Renal cortex interstitium (tissue), 15 donors: ENCODE measurements around the gene SULT2A1. TPM values are rescaled to one million over a fixed set of nuclear protein-coding genes. Genes with fewer than 3 reads are reported as not detected.
"Not testable (repeated sequence)": the region's sequence is repeated elsewhere in the genome, so short reads cannot be mapped to it uniquely, and the experiment has no call there.

ENCODE experiments used
- DNase-seq, 11 donors: peaks; one replicate each; pipeline ENCODE4 v3.0.0-alpha.2; 2013; ENCODE audit warnings: low read depth in 9 of 11, low spot score in 4 of 11; ENCODE audit errors: extremely low read depth in 1 of 11
- long read RNA-seq, 16 experiments: transcript quantifications; one replicate each; lab custom pipeline, GENCODE V29; 2026
- polyA plus RNA-seq, 3 donors: library from polyadenylated mRNA; unstranded; fragments of 120-200 nt; gene quantifications; one replicate each; pipeline ENCODE4 v1.2.1, GENCODE V29; 2013; ENCODE audit not compliant: insufficient read length in 3 of 3

SULT2A1 gene, protein sequence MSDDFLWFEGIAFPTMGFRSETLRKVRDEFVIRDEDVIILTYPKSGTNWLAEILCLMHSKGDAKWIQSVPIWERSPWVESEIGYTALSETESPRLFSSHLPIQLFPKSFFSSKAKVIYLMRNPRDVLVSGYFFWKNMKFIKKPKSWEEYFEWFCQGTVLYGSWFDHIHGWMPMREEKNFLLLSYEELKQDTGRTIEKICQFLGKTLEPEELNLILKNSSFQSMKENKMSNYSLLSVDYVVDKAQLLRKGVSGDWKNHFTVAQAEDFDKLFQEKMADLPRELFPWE
- under 1 TPM; 0.04 to 0.20 (median 0.12) TPM for polyA plus RNA-seq
- long read RNA-seq, donor 1, result 0 reads
- long read RNA-seq, donor 2, partial matches to known transcripts, result 0 of 2 reads
- long read RNA-seq, donor 2, other reads (novel, unspliced or antisense), result 0 of 2 reads
- long read RNA-seq, donor 3, result 0 reads
- long read RNA-seq, donor 4, result 0 reads
- long read RNA-seq, donor 5, result 0 reads
- long read RNA-seq, donor 6, result 0 reads
- long read RNA-seq, donor 7, result 0 reads
- long read RNA-seq, donor 8, result 0 reads
- long read RNA-seq, donor 9, result 0 reads
- long read RNA-seq, donor 10, result 0 reads
- long read RNA-seq, donor 11, result 0 reads
- long read RNA-seq, donor 12, result 0 reads
- long read RNA-seq, donor 13, result 0 reads
- long read RNA-seq, donor 14, result 0 reads
- long read RNA-seq, donor 15, result 0 reads
- long read RNA-seq, donor 16, result 0 reads

DNA sequence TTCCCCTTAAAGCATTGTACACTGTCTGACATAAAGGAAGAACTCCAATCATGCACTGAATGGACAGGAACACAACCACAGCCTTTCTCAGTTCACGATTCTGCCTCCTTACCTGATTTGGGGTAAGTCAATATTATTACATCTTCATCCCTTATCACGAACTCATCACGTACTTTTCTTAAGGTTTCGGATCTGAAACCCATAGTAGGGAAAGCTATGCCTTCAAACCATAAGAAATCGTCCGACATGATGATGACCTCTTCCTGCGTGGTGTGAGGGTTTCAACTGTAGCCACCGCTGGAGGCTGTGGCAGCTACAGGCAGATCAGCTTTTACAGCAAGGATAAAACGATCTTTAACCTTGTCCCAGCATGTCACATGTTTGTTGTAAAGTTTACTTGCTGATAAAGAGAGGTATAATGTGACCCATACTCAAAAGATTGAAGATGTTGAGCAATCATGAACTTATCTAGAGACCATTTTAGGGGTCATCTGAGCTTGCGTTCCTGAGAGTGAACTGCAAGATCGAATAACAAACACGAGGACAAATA, at the start of gene SULT2A1:
SULT2A1 (minus strand) TSS at position 306 of the 550 bp plus-strand sequence; CDS start at position 248, 58 bp downstream.
- DNase-seq, result no peak

DNA sequence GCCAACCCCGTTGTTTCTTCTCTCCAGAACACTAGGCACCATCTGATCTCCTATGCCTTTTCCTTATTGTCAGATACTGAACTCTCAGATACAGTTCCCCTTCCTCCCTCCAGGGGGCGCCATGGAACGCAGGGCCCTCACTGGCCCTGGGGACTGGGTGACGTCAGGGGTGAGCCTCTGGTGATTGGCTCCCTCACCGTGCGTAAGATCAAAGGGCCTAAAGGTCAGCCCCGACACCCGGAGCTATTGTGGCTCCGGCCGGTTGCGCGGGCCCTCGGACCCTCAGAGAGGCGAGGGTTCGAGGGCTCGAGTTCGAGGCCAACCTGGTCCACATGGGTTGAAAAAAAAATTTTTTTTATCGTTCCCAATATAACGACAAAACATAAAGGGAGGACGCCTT, 42.5 kb upstream of the SULT2A1 start:
- DNase-seq, result not testable (repeated sequence)

DNA sequence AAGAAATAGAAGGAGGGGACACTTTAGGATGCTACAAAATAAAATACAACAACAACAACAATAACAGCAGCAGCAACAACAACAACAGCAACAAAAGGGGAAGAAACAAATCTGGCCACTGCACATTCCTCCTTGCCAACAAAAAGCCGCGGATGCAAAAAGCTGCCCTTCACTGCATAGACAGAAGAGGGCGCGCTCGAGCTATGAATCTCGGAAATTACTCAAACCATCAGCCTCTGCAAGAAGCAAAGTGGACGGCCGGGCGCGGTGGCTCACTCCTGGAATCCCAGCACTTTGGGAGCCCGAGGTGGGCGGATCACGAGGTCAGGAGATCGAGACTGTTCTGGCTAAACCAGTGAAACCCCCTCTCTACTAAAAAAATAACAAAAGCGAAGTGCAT, 34.0 kb upstream of the SULT2A1 start:
- not testable (repeated sequence) for DNase-seq

DNA sequence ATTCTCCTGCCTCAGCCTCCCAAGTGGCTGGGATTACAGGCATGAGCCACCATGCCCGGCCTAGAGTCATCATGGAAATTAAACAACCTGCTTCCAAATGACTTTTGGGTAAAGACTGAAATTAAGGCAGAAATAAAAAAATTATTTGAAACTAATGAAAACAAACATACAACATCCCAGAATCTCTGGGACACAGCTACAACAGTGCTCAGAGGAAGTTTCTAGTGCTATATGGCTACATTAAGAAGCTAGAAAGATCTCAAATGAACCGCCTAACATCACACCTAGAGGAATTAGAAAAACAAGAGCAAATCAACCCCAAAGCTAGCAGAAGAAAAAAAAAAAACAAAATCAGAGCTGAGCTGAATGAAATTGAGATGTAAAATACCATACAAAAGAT, 24.1 kb upstream of the SULT2A1 start:
- not testable (repeated sequence) for DNase-seq

DNA sequence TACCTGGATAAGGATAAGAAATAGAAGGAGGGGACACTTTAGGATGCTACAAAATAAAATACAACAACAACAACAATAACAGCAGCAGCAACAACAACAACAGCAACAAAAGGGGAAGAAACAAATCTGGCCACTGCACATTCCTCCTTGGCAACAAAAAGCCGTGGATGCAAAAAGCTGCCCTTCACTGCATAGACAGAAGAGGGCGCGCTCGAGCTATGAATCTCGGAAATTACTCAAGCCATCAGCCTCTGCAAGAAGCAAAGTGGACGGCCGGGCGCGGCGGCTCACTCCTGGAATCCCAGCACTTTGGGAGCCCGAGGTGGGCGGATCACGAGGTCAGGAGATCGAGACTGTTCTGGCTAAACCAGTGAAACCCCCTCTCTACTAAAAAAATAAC, 23.2 kb upstream of the SULT2A1 start:
- DNase-seq, result not testable (repeated sequence)

DNA sequence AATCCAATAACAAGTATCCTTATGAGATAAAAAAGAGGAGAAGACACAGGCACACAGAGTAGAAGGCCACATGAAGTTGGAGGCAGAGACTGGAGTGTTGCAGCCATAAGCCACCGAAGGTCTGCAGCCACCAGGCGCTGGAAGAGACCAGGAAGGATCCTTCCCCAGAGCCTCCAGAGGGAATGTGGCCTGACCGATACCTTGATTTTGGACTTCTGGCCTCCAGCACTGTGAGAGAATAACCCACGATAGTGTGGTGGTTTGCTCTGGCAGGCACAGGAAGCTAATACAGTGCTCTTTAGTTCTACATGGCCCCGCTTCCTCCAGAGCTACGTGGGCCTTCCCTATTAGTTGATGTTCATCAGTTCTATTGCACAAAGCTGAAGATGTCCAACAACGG, 15.3 kb upstream of the SULT2A1 start:
- DNase-seq, result no peak

DNA sequence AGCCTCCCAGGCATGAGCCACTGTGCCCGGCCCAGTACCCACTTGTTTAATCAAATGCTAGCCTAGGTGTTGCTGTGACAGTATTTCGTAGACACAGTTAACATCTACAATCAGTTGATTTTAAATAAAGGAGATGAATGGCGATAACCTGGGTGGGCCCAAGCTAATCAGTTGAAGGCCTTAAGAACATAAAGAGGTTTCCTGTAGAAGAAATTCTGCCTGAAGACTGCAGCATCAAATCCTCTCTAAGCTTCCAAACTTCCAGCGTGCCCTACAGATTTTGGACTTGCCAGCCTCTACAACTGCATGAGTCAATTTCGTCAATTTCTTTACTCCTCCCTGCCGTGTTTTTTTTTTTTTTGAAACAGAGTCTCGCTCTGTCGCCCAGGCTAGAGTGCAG, 13.2 kb upstream of the SULT2A1 start:
- no peak for DNase-seq

DNA sequence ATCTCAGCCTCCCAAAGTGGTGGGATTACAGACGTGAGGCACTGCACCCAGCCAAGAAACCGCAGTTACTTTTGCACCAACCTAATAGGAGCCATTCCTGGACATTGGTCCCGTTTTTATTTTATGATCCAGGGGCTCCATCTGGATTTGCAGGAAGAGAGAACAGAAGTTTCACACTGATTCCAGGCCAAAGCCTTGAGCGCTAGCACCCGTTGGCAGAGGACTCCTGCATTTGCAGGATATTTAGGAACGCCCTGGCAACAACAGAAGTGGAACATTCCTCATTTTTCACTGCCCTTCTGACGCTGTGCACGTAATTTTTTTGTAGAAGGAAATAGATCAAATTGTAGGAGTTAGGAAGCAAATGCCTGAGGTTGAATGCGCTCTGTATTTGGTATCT, 11.7 kb upstream of the SULT2A1 start:
- no peak for DNase-seq

DNA sequence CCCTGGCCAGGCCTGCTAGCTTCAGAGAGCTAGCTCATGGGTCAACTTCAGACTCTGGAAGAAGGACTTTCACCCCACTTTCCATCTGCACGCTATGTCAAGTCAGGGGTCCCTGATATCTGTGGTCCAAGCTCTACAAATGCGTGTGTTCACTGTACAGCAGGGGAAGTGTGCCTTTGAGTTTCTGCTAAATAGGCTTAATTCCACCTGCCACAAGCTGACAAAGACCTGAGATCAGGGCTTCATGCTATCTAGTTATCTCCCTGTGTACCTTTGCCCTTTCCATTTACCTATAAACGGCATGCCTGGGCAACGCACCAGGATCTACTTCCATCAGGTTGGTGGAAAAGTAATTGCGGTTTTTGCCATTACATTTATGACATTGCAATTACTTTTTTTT, 10.7 kb upstream of the SULT2A1 start:
- DNase-seq, result no peak

DNA sequence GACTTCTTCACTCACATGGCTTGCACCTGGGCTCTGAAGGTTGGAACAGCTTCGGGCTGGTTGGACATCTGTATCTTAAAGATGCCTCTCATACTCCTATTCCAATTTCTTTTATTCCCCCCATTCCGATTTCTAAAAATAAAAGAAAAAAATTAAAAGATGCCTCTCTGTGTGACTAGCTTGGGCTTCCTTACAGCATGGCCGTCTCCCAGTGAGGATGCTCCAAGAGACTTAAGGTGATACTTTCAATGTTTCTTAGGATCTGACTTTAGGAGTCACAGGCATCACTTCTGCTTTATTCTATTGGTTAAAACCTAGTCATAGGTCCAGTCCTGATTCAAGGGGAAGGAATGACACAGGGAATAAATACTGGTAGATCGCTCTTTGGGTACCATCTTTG, 9.9 kb upstream of the SULT2A1 start:
- no peak for DNase-seq

DNA sequence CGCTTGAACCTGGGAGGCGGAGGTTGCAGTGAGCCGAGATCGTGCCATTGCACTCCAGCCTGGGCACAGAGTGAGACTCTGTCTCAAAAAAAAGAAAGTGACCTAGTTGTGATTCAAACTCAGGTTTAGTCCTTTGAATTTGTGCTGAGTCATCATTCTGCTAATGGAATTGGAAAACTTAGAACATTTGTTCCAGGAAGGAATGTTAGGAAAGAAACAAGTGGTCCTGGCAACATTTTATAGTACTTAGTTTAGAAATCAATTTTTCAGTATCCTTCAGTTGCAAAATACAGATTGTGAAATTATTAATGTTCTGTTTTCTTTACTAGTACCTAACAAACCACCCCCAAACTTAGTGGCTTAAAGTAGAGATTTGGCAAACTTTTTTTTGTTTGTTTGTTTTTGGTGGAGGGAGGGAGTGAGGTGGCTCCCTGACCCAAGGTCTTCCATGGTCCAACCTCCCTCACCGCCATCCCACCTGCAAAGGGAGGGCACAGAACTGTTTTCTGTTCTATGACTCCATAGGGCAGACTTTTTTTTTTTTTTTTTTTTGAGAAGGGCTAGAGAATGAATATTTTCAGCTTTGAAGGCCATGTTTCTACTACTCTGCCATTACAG, 9.2 kb upstream of the SULT2A1 start:
- no peak for DNase-seq

DNA sequence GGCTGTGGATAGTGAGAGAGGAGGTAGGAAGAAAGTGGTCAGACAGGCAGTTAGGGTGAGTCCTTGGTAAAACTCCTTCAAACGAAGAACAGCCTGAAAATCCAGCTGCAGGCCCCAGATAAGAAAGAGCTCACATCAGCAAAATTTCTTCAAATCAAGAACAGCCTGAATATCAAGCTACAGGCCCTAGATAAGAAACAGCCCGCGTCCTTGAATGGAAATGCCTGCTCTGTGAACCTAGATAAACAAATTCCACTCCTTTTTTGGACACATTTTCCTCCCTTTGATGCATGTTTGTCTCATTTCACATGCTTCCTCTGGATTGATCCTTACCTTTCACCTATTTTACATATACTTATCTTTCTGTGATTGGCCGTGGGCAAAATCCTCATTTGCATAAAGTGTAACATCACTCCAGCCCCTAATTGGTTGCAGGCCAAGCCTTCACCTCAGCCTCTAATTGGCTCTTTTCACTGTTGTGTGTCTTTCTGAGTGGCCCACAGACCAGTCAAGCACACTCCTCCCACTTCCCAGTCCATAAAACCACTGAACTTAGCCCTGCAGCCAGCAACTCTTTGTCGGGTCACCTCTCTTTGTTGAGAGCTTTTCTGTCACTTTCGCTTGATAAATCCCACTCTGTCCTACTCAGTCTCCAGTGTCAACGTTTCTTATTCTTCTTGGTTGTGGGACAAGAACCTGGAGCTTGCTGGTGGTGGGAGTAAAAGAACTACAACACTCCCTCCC, 6.0 kb upstream of the SULT2A1 start:
- peak in 5 of 11 donors; percentile 11 to 41 (median 23) for DNase-seq

DNA sequence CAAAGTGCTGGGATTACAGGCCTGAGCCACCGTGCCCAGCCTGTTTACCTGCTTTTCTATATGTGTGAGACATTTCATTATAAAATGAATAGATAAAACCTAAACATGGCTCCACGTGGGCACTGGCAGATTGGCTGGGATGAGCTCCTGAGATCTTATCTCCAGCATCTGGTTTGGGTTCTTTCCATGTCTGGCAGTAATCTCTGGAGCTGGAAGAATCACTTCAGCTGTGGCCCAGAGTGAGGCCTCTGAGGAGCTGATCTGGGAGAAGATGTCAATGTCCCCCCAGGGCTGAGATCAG, 5.5 kb upstream of the SULT2A1 start:
- no peak for DNase-seq

DNA sequence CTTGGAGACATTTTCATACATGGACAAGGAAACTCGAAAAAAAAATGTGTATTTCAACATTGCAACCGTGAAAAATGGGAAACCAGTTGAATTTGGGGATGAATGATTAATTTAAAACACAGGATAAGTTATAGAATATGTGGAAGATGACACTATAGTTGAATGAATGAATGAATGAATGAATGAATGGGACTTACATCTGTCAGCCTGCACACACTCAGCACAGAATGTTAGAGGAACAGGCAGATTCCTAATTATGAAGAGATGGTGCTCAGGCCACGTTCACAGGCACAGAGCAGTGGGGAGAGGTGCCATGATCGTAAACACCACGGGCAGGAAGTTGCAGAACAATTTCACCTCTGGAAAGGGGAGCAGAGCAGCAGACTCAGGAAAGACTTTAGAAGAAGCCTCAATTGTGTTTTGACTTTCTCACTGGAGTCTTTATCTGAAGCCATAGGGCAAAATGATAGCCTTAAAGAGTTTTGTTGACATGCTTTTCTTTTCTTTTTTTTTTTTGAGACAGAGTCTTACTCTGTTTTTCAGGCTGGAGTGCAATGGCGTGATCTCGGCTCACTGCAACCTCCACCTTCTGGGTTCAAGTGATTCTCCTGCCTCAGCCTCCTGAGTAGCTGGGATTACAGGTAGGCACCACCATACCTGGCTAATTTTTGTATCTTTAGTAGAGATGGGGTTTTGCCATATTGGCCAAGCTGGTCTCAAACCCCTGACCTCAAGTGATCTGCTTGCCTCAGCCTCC, 4.9 kb upstream of the SULT2A1 start:
- DNase-seq, result no peak

DNA sequence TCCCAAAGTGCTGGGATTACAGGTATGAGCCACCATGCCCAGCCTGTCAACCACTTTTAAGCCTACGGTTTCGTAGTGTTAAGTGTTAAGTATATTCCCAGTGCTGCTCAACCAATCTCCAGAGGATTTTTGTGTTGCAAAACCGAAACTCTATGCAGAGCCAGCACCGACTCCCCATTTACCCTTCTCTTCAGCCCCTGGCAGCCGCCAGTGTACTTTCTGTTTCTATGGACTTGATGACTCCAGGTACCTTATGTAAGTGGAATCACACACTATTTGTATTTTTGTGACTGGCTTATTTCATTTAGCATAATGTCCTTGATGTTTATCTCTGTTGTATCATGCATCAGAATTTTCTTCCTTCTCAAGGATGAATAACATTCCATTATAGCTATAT, 1.1 kb downstream of the SULT2A1 start:
- no peak for DNase-seq

DNA sequence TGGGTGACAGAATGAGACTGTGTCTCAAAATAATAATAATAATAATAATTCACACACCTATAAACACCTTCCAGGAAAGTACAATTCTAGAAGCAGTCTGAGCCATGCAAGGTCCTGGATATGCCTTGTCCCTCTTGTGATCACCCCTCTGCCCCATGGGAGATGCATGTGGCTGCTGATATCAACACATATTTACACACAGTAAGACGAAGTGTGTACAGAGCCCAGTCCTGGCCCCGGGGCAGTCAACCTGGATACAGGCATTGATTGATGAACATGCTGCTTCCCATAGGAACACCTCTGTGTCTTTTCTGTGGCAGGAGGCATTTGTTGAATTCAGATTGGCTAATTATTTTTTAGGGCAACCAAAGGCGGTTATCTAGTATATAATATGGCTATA, 3.2 kb downstream of the SULT2A1 start:
- DNase-seq, result no peak

DNA sequence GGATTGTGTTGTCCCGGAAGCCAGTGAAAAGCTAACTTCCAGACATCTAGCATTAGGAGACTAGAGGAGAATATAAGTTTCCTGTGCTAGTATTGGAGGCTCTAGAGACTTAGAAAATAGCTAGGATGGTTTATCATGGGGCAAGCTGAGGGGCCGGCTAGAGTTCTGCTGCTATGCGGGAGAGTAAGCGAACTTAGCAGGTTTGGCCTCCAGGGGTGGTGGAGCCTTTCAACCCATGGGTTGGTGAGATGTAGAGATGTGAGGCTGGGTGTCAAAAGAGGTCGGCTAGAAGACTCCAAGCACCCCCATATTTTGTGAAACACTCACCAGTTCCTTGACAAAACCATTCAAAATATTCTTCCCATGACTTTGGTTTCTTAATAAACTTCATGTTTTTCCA, 4.4 kb downstream of the SULT2A1 start:
- no peak for DNase-seq

DNA sequence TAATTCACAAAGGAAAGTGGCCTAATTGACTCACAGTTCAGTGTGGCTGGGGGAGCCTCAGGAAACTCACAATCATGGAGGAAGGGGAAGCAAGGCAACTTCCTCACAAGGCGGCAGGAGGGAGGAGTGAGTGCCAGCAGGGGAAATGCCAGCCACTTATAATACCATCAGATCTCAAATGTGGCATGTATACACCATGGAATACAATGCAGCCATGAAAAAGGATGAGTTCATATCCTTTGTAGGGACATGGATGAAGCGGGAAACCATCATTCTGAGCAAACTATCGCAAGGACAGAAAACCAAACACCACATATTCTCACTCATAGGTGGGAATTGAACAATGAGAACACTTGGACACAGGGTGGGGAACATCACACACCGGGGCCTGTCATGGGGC, 6.7 kb downstream of the SULT2A1 start:
- DNase-seq, result not testable (repeated sequence)

DNA sequence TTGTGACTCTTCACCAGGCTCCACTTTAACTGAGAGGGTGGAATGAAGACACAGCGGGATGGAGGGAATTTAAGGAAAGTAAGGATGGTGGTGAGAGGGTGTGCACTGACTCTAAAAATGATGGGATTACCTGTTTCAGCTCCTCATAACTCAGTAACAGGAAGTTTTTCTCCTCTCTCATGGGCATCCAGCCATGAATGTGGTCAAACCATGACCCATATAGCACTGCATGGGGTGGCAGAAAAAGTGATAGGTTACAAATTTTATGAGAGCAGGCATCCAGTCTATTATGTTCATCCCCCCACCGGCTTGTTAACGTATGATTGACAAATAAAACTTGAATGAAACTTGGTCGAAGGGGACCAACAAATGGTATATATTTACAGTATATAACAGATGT, 7.2 kb downstream of the SULT2A1 start:
- no peak for DNase-seq
